Epithelial cell of prostate (primary cell): ENCODE measurements around the gene USP6NL.

Experiments
- DNase-seq: peaks from one replicate; pipeline ENCODE4 v3.0.0-alpha.2; 2011; ENCODE audit warnings: low read depth, low spot score
- H3K27ac ChIP-seq: fragments of 450-650 bp; 2 replicates; pipeline ENCODE4 v1.5.1; 2017; ENCODE audit warnings: mild to moderate bottlenecking

USP6NL gene

GRCh38 chr10:11625019-11625735 is 13.7 kb upstream of the USP6NL start:
- no peak overlapping the region for H3K27ac ChIP-seq

GRCh38 chr10:11617233-11617632 is 5.8 kb upstream of the USP6NL start:
- DNase-seq: no peak

More at GRCh38 chr10:11625019-11625735, 13.7 kb upstream of the USP6NL start:
- DNase-seq: no peak

GRCh38 chr10:11616021-11616420 is 4.6 kb upstream of the USP6NL start:
- no peak for DNase-seq
- no peak overlapping the region for H3K27ac ChIP-seq

More at GRCh38 chr10:11617233-11617632, 5.8 kb upstream of the USP6NL start:
- no peak overlapping the region for H3K27ac ChIP-seq

- DNase-seq: no peak
- no peak overlapping the region for H3K27ac ChIP-seq
These were observed 3.9 kb upstream of the USP6NL start for GRCh38 chr10:11615396-11615795.

- peak; percentile 48 for DNase-seq
- peak overlapping the region; percentile 80 for H3K27ac ChIP-seq
These were observed 861 bp upstream of the USP6NL start for GRCh38 chr10:11612021-11613001.

- H3K27ac ChIP-seq: peak overlapping the region; percentile 80
These were observed 613 bp downstream of the USP6NL start for GRCh38 chr10:11610826-11611247.

GRCh38 chr10:11610166-11610825 is 1.2 kb downstream of the USP6NL start:
- DNase-seq: no peak
- H3K27ac ChIP-seq: peak overlapping the region; percentile 80

More at GRCh38 chr10:11610826-11611247, 613 bp downstream of the USP6NL start:
- DNase-seq: no peak

- H3K27ac ChIP-seq: no peak overlapping the region
- no peak for DNase-seq
These were observed 1.9 kb downstream of the USP6NL start for GRCh38 chr10:11609492-11610093.

- no peak overlapping the region for H3K27ac ChIP-seq
- no peak for DNase-seq
These were observed 2.4 kb downstream of the USP6NL start for GRCh38 chr10:11609052-11609451.

- no peak for DNase-seq
- no peak overlapping the region for H3K27ac ChIP-seq
These were observed 3.1 kb downstream of the USP6NL start for GRCh38 chr10:11608159-11609013.

- H3K27ac ChIP-seq: no peak overlapping the region
- DNase-seq: no peak
These were observed 5.5 kb downstream of the USP6NL start for GRCh38 chr10:11605807-11606408.

- DNase-seq: no peak
- H3K27ac ChIP-seq: no peak overlapping the region
These were observed 6.4 kb downstream of the USP6NL start for GRCh38 chr10:11604865-11605650.

GRCh38 chr10:11603741-11604140 is 7.7 kb downstream of the USP6NL start:
- no peak for DNase-seq
- peak overlapping the region; percentile 55 for H3K27ac ChIP-seq

GRCh38 chr10:11602919-11603523 is 8.4 kb downstream of the USP6NL start:
- peak; percentile 61 for DNase-seq
- H3K27ac ChIP-seq: peak overlapping the region; percentile 55

- no peak for DNase-seq
- peak overlapping the region; percentile 55 for H3K27ac ChIP-seq
These were observed 9.1 kb downstream of the USP6NL start for GRCh38 chr10:11602358-11602757.

GRCh38 chr10:11601670-11602069 is 9.8 kb downstream of the USP6NL start:
- H3K27ac ChIP-seq: no peak overlapping the region
- DNase-seq: no peak

- H3K27ac ChIP-seq: no peak overlapping the region
- DNase-seq: no peak
These were observed 11.2 kb downstream of the USP6NL start for GRCh38 chr10:11600280-11600679.
